HL-60/S4 (cell line): ENCODE results near the gene SVOPL.

Experiments used
- in situ Hi-C: fragments of 300-500 bp; cut with MboI; formaldehyde crosslinking; loops from 2 replicates; pipeline ENCODE4 v1.14.3; 2022; ENCODE audit warnings: low sequenced_read_pairs

The SVOPL gene

GRCh38 chr7:138610671-138611170 is 90.4 kb downstream of the SVOPL start:
- in situ Hi-C loops, result no loop called here

GRCh38 chr7:138608275-138608674 is 92.9 kb downstream of the SVOPL start:
- in situ Hi-C loops, result no loop called here

- in situ Hi-C loops, result no loop called here
These were observed 93.7 kb downstream of the SVOPL start for GRCh38 chr7:138607216-138608126.

GRCh38 chr7:138606236-138606635 is 94.9 kb downstream of the SVOPL start:
- in situ Hi-C loops, result no loop called here

- in situ Hi-C loops, result no loop called here
These were observed 97.4 kb downstream of the SVOPL start for GRCh38 chr7:138603549-138604318.

GRCh38 chr7:138602451-138602850 is 98.7 kb downstream of the SVOPL start:
- in situ Hi-C loops, result no loop called here

GRCh38 chr7:138595454-138595853 is 105.7 kb downstream of the SVOPL start:
- in situ Hi-C loops, result no loop called here

GRCh38 chr7:138590154-138590553 is 111.0 kb downstream of the SVOPL start:
- in situ Hi-C loops, result no loop called here

GRCh38 chr7:138588986-138589385 is 112.2 kb downstream of the SVOPL start:
- in situ Hi-C loops, result no loop called here

- in situ Hi-C loops, result no loop called here
These were observed 113.7 kb downstream of the SVOPL start for GRCh38 chr7:138587485-138587884.

GRCh38 chr7:138585283-138585993 is 115.7 kb downstream of the SVOPL start:
- in situ Hi-C loops, result no loop called here

- in situ Hi-C loops, result no loop called here
These were observed 116.5 kb downstream of the SVOPL start for GRCh38 chr7:138584696-138585095.

- in situ Hi-C loops, result no loop called here
These were observed 116.9 kb downstream of the SVOPL start for GRCh38 chr7:138584283-138584682.

GRCh38 chr7:138581065-138581464 is 120.1 kb downstream of the SVOPL start:
- in situ Hi-C loops, result no loop called here

GRCh38 chr7:138579671-138580070 is 121.5 kb downstream of the SVOPL start:
- in situ Hi-C loops, result no loop called here

GRCh38 chr7:138579136-138579535 is 122.0 kb downstream of the SVOPL start:
- in situ Hi-C loops, result no loop called here

- in situ Hi-C loops, result no loop called here
These were observed 125.2 kb downstream of the SVOPL start for GRCh38 chr7:138575897-138576428.

- in situ Hi-C loops, result no loop called here
These were observed 127.4 kb downstream of the SVOPL start for GRCh38 chr7:138573741-138574140.

GRCh38 chr7:138570715-138571114 is 130.4 kb downstream of the SVOPL start:
- in situ Hi-C loops, result no loop called here

GRCh38 chr7:138569418-138569817 is 131.7 kb downstream of the SVOPL start:
- in situ Hi-C loops, result no loop called here

- in situ Hi-C loops, result no loop called here
These were observed 132.5 kb downstream of the SVOPL start for GRCh38 chr7:138568655-138569054.
